Dermis blood vessel endothelial cell (primary cell): ENCODE measurements around the gene ZNF22. TPM values are rescaled to one million over a fixed set of nuclear protein-coding genes. Genes with fewer than 3 reads are reported as not detected.
"Not testable (repeated sequence)": the region's sequence is repeated elsewhere in the genome, so short reads cannot be mapped to it uniquely, and the experiment has no call there.

ENCODE experiments used
- DNase-seq: peaks from one replicate; pipeline ENCODE4 v3.0.0; 2010
- total RNA-seq: library from RNA; depleted of rRNA; stranded (reverse); fragments of >200 nt; gene quantifications from 2 replicates; pipeline ENCODE4 v1.2.3, GENCODE V29; 2014

The ZNF22 gene
- total RNA-seq, 1 donor from 2014 or later, result 53.6 TPM

GRCh38 chr10:44992732-44993225, 7.9 kb upstream of the ZNF22 start:
- DNase-seq, result no peak

GRCh38 chr10:44993226-44993921, 7.3 kb upstream of the ZNF22 start:
- DNase-seq, result no peak

GRCh38 chr10:44993922-44994751, 6.6 kb upstream of the ZNF22 start:
- DNase-seq, result no peak

- no peak for DNase-seq
Observed at GRCh38 chr10:44994752-44995530, 5.8 kb upstream of the ZNF22 start.

GRCh38 chr10:44995581-44995913, 5.2 kb upstream of the ZNF22 start:
- DNase-seq, result no peak

- peak; percentile 98 for DNase-seq
Observed at GRCh38 chr10:44995914-44996669, 4.6 kb upstream of the ZNF22 start.

GRCh38 chr10:44997105-44997748, 3.5 kb upstream of the ZNF22 start:
- DNase-seq, result no peak

GRCh38 chr10:44998146-44998631, 2.5 kb upstream of the ZNF22 start:
- DNase-seq, result no peak

- DNase-seq, result peak; percentile 88
Observed at GRCh38 chr10:45000138-45000751, 478 bp upstream of the ZNF22 start.

GRCh38 chr10:45001381-45002148, 842 bp downstream of the ZNF22 start:
- DNase-seq, result peak; percentile 92

GRCh38 chr10:45003432-45004000, 2.8 kb downstream of the ZNF22 start:
- no peak for DNase-seq

- no peak for DNase-seq
Observed at GRCh38 chr10:45004661-45005060, 3.9 kb downstream of the ZNF22 start.

- no peak for DNase-seq
Observed at GRCh38 chr10:45005284-45005683, 4.6 kb downstream of the ZNF22 start.

- DNase-seq, result no peak
Observed at GRCh38 chr10:45006276-45007030, 5.7 kb downstream of the ZNF22 start.

GRCh38 chr10:45008524-45009161, 7.9 kb downstream of the ZNF22 start:
- DNase-seq, result peak; percentile 94

GRCh38 chr10:45014557-45014956, 13.8 kb downstream of the ZNF22 start:
- DNase-seq, result not testable (repeated sequence)

GRCh38 chr10:45015590-45015989, 14.9 kb downstream of the ZNF22 start:
- no peak for DNase-seq

- no peak for DNase-seq
Observed at GRCh38 chr10:45023426-45023825, 22.7 kb downstream of the ZNF22 start.

- no peak for DNase-seq
Observed at GRCh38 chr10:45034301-45034700, 33.6 kb downstream of the ZNF22 start.
